ENCODE data around the gene HS6ST3. TPM values are rescaled to one million over a fixed set of nuclear protein-coding genes. Genes with fewer than 3 reads are reported as not detected.

Gene HS6ST3
- total and polyA plus RNA-seq, 2 donors from 2014 or later, result 0.47 to 1.2 TPM

GRCh38 chr13:96191367-96191766, 101.5 kb downstream of the HS6ST3 start:
- no peak for FAIRE-seq
- Histone ChIP-seq H3K4me3 (ENCODE audit: low read length in 3 of 3) (no peak overlapping the region), H3K9ac (ENCODE audit: low read length in 3 of 3) (no peak overlapping the region), H3K36me3 (ENCODE audit: control insufficient read depth in 2 of 3, insufficient read depth in 3 of 3, low read length in 3 of 3) (no peaks in the 10 kb centered on the region), H3K4me1 (ENCODE audit: control insufficient read depth in 2 of 3, insufficient read depth in 2 of 3, low read depth in 1 of 3, low read length in 3 of 3) (no peaks in the 10 kb centered on the region), H3K27me3 (ENCODE audit: control insufficient read depth, insufficient read depth, low read length) (no peaks in the 10 kb centered on the region), H3K27ac (ENCODE audit: low read depth in 2 of 2, low read length in 2 of 2) (no peak overlapping the region), H3K9me3 (ENCODE audit: control insufficient read depth in 2 of 3, insufficient read depth in 1 of 3, low read length in 3 of 3) (no peaks in the 10 kb centered on the region)
- DNase-seq, result no peak
- TF ChIP-seq CTCF (IDR thresholded peaks at IDR 0.05; ENCODE audit: borderline replicate concordance, extremely low read depth, insufficient read depth), result no peak
- intact Hi-C loops (cut with DNase I), result no loop called here

GRCh38 chr13:96193728-96194310, 103.9 kb downstream of the HS6ST3 start:
- H3K9me3 ChIP-seq (ENCODE audit: control insufficient read depth in 2 of 3, insufficient read depth in 1 of 3, low read length in 3 of 3), result no peaks in the 10 kb centered on the region
- no peak overlapping the region for H3K9ac ChIP-seq (ENCODE audit: low read length in 3 of 3)
- H3K36me3 ChIP-seq (ENCODE audit: control insufficient read depth in 2 of 3, insufficient read depth in 3 of 3, low read length in 3 of 3), result no peaks in the 10 kb centered on the region
- H3K27me3 ChIP-seq (ENCODE audit: control insufficient read depth, insufficient read depth, low read length), result no peaks in the 10 kb centered on the region
- intact Hi-C loops (cut with DNase I), result no loop called here
- no peak overlapping the region for H3K4me3 ChIP-seq (ENCODE audit: low read length in 3 of 3)
- no peaks in the 10 kb centered on the region for H3K4me1 ChIP-seq (ENCODE audit: control insufficient read depth in 2 of 3, insufficient read depth in 2 of 3, low read depth in 1 of 3, low read length in 3 of 3)
- FAIRE-seq (no peak), DNase-seq (no peak)
- no peak overlapping the region for H3K27ac ChIP-seq (ENCODE audit: low read depth in 2 of 2, low read length in 2 of 2)
- TF ChIP-seq CTCF (IDR thresholded peaks at IDR 0.05; ENCODE audit: borderline replicate concordance, extremely low read depth, insufficient read depth), result no peak

- Histone ChIP-seq H3K4me3 (ENCODE audit: low read length in 3 of 3) (no peak overlapping the region), H3K4me1 (ENCODE audit: control insufficient read depth in 2 of 3, insufficient read depth in 2 of 3, low read depth in 1 of 3, low read length in 3 of 3) (no peaks in the 10 kb centered on the region), H3K9me3 (ENCODE audit: control insufficient read depth in 2 of 3, insufficient read depth in 1 of 3, low read length in 3 of 3) (no peaks in the 10 kb centered on the region), H3K27me3 (ENCODE audit: control insufficient read depth, insufficient read depth, low read length) (no peaks in the 10 kb centered on the region), H3K36me3 (ENCODE audit: control insufficient read depth in 2 of 3, insufficient read depth in 3 of 3, low read length in 3 of 3) (no peaks in the 10 kb centered on the region), H3K9ac (ENCODE audit: low read length in 3 of 3) (no peak overlapping the region), H3K27ac (ENCODE audit: low read depth in 2 of 2, low read length in 2 of 2) (no peak overlapping the region)
- intact Hi-C loops (cut with DNase I), result no loop called here
- TF ChIP-seq CTCF (IDR thresholded peaks at IDR 0.05; ENCODE audit: borderline replicate concordance, extremely low read depth, insufficient read depth), result no peak
- FAIRE-seq (no peak), DNase-seq (no peak)
Observed at GRCh38 chr13:96198038-96198437, 108.1 kb downstream of the HS6ST3 start.

- TF ChIP-seq CTCF (IDR thresholded peaks at IDR 0.05; ENCODE audit: borderline replicate concordance, extremely low read depth, insufficient read depth), result no peak
- FAIRE-seq, result no peak
- intact Hi-C loops (cut with DNase I), result no loop called here
- H3K27ac ChIP-seq (ENCODE audit: low read depth in 2 of 2, low read length in 2 of 2), result no peak overlapping the region
- no peaks in the 10 kb centered on the region for H3K9me3 ChIP-seq (ENCODE audit: control insufficient read depth in 2 of 3, insufficient read depth in 1 of 3, low read length in 3 of 3)
- no peaks in the 10 kb centered on the region for H3K4me1 ChIP-seq (ENCODE audit: control insufficient read depth in 2 of 3, insufficient read depth in 2 of 3, low read depth in 1 of 3, low read length in 3 of 3)
- H3K27me3 ChIP-seq (ENCODE audit: control insufficient read depth, insufficient read depth, low read length), result no peaks in the 10 kb centered on the region
- no peak overlapping the region for H3K4me3 ChIP-seq (ENCODE audit: low read length in 3 of 3)
- no peak for DNase-seq
- no peak overlapping the region for H3K9ac ChIP-seq (ENCODE audit: low read length in 3 of 3)
- no peaks in the 10 kb centered on the region for H3K36me3 ChIP-seq (ENCODE audit: control insufficient read depth in 2 of 3, insufficient read depth in 3 of 3, low read length in 3 of 3)
Observed at GRCh38 chr13:96199315-96199714, 109.4 kb downstream of the HS6ST3 start.
